ENCODE measurements around the gene PPAN.

Gene PPAN

DNA sequence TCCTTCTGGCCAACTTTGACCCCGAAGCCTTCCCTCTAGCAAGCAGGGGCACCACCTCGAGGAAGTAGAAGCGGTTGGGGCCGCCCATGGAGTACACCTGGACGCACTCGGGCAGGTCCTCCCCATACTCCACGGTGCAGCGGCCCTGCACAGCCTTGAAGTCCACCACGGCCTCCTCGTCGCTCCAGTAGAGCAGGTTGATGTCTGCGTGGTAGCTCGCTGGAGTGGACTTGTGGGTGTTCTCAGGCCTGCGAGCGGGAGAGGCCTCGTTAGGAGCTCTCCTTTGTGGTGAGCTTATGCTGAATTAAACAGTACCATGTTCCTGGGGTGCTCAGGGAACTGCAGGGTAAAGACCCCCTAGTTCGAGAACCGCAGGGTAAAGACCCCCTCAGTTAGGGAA lies 35.8 kb downstream of the PPAN start:
- peak; percentile 13 for DNase-seq

GRCh38 chr19:10142701-10143375 lies 36.7 kb downstream of the PPAN start:
- DNase-seq = peak; percentile 76

- DNase-seq = peak; percentile 28
Measured at GRCh38 chr19:10143681-10144080, 37.5 kb downstream of the PPAN start.

DNA sequence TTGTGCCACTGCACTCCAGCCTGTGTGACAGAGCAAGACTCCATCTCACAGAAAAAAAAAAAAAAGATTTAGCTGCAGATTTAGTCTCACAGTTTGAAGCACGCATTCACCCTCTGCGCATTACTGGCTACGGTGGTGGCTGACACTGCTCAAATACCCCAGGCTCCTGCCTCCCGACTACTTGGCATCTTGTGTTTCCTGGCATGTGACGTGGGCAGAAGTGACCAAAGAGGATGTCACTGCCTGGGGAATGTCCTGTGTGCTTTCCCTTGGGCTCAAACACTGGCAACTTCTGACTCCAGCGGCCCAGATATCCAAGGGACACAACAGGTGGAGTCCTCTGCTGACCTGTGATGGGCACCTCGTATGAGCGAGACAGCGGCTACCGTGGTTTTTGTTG lies 38.2 kb downstream of the PPAN start:
- DNase-seq = no peak

DNA sequence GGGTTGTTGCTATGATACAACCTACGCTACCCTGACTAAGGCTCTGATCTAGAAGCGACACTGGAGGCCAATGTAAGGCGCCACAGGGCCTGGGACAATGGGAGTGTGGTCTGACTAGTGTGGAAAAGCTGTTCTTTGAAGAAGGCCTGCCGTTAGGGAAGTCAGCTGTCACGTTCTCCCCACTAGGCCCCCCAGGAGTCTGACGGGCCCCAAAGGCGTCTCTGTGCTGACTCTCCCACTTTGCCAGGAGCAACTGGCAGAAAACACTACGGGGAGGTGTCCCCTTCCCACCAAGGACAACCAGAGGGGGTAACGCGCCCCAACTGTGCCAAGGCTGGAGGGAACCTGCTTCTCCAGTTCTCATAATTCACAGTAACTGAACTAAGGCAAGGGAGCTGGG lies 38.9 kb downstream of the PPAN start:
- no peak for DNase-seq

GRCh38 chr19:10146142-10146541 lies 40.0 kb downstream of the PPAN start:
- no peak for DNase-seq

DNA sequence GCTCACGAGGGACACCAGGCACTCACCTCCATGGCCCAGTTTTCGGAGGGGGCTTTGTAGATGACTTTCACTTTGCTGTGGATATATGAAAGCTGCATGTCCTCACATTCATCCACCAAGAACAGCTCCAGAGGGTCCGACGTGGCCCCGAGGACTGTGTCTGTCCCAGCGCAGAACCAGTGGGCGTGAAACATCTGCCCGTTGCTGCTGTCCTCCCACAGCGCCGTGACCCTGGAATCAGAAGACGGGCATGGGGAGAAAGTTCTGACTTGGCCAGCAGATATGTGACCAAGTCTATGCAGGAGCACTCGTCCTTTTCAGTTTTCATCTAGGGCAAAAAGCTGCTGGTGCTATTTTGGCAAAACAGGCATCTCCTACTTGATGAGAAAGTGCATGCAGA lies 43.3 kb downstream of the PPAN start:
- no peak for DNase-seq

DNA sequence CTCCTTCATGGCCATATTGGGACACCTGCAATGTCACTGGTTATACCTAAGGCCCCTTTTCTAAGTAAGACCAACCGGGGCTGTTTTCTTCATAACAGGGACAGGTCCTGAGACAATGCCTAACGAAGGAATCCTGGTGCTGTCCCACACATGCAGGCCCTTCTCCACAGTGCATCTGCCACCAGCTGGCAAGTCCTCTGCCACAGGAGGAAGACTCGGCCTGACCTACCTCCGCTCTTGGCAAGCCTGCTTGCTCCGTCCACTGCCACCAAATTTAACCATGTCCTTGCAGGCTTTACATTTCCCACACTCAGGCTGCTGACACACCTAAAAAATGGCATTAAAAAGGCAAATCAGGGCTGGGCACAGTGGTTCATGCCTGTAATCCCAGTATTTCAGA lies 45.4 kb downstream of the PPAN start:
- DNase-seq = no peak

DNA sequence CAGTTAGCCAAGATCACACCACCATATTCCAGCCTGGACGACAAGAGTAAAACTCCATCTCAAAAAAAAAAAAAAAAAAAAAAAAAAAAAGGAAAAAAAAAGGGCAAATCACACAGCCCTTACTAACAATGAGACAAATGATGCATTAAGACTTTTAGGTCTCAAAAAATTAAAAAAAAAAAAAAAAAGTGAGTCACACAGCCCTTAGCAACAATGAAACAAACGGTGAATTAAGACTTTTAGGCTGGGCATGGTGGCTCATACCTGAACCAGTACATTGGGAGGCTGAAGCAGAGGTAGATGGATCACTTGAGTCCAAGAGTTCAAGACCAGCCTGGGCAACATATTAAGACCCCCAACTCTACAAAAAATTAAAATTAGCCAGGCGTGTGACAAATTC lies 45.9 kb downstream of the PPAN start:
- no peak for DNase-seq

GRCh38 chr19:10155839-10156238 lies 49.7 kb downstream of the PPAN start:
- no peak for DNase-seq

DNA sequence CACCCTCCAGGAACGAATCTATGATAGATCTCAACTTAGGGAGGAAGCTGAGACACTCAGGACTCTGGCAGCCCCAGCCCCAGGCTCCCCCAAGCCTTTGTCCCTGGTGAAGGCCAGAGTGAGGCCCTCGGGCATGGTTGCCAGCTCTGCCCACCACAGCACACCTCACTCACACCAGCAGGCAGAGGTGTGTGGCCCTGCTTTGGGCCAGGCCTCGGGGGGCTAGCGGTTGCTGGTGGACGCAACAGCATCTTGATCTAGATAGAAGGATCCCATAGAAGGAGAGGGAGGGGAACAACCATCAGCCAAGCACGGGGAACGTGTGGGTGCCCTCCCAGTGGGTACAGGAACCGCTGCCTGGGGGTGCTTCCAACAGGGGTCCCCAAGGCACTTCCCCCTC lies 51.9 kb downstream of the PPAN start:
- DNase-seq = no peak

- no peak for DNase-seq
Measured at GRCh38 chr19:10158485-10158884, 52.3 kb downstream of the PPAN start.

- no peak for DNase-seq
Measured at GRCh38 chr19:10159610-10160009, 53.4 kb downstream of the PPAN start.

All from CD4-positive, alpha-beta T cell treated with Interleukin-6 for 4 hours (primary cell).